DMS114 treated with DMSO at 0.1 percent for 48 hours (cell line): ENCODE measurements around the gene ACOX3.

Experiments
- DNase-seq: peaks from one replicate; lab custom pipeline; 2025; ENCODE audit not compliant: unreplicated experiment; lab: John Stamatoyannopoulos, UW

Gene ACOX3

GRCh38 chr4:8468746-8469535 is 28.4 kb upstream of the ACOX3 start:
- DNase-seq = peak; percentile 18

GRCh38 chr4:8467016-8467415 is 26.5 kb upstream of the ACOX3 start:
- DNase-seq = no peak

- DNase-seq = no peak
Measured at GRCh38 chr4:8465615-8466611, 25.4 kb upstream of the ACOX3 start.

- DNase-seq = no peak
Measured at GRCh38 chr4:8464381-8464780, 23.9 kb upstream of the ACOX3 start.

GRCh38 chr4:8463811-8464210 is 23.3 kb upstream of the ACOX3 start:
- DNase-seq = no peak

- no peak for DNase-seq
Measured at GRCh38 chr4:8461616-8462015, 21.1 kb upstream of the ACOX3 start.

GRCh38 chr4:8461086-8461485 is 20.6 kb upstream of the ACOX3 start:
- no peak for DNase-seq

- no peak for DNase-seq
Measured at GRCh38 chr4:8459867-8460445, 19.4 kb upstream of the ACOX3 start.

GRCh38 chr4:8457646-8458252 is 17.2 kb upstream of the ACOX3 start:
- no peak for DNase-seq

- DNase-seq = no peak
Measured at GRCh38 chr4:8453957-8454356, 13.4 kb upstream of the ACOX3 start.

GRCh38 chr4:8451440-8452182 is 11.1 kb upstream of the ACOX3 start:
- no peak for DNase-seq

GRCh38 chr4:8446122-8446521 is 5.6 kb upstream of the ACOX3 start:
- no peak for DNase-seq

- no peak for DNase-seq
Measured at GRCh38 chr4:8443801-8444200, 3.3 kb upstream of the ACOX3 start.

- no peak for DNase-seq
Measured at GRCh38 chr4:8442596-8443358, 2.3 kb upstream of the ACOX3 start.

- DNase-seq = no peak
Measured at GRCh38 chr4:8441499-8442091, 1.1 kb upstream of the ACOX3 start.

- no peak for DNase-seq
Measured at GRCh38 chr4:8439914-8440491, 520 bp downstream of the ACOX3 start.

GRCh38 chr4:8439168-8439567 is 1.4 kb downstream of the ACOX3 start:
- DNase-seq = no peak

- no peak for DNase-seq
Measured at GRCh38 chr4:8438743-8439142, 1.8 kb downstream of the ACOX3 start.

GRCh38 chr4:8437281-8437680 is 3.2 kb downstream of the ACOX3 start:
- DNase-seq = no peak
